HEK293 (cell line): Measurements from ENCODE around the gene LYPD6B.

Experiments used
- CTCF ChIA-PET: fragments of 350-600 bp; formaldehyde crosslinking; extraction: SDS; loops from one replicate; lab custom pipeline; 2021; ENCODE audit warnings: antibody characterized with exemption; lab: Yijun Ruan, JAX
- POLR2A ChIA-PET: fragments of 300-600 bp; formaldehyde crosslinking; extraction: SDS; loops from one replicate; lab custom pipeline; 2020; ENCODE audit warnings: antibody characterized with exemption, inconsistent platforms; lab: Yijun Ruan, JAX
- H3K27ac ChIP-seq: fragments of 200-500 bp; sonication (Bioruptor generic); 2 replicates; pipeline ENCODE4 v1.5.1; 2014; ENCODE audit warnings: low read depth, low read length, control low read depth, inconsistent platforms; ENCODE audit errors: extremely low read depth
- H3K36me3 ChIP-seq, 2 experiments: fragments of 200-500 bp in 1 of 2; sonication (Bioruptor generic) in 1 of 2; 1 replicate in 1 of 2; 2 replicates in 1 of 2; pipeline ENCODE4 v1.5.1; 2014 to 2017; ENCODE audit warnings: inconsistent platforms in 2 of 2, low read length in 2 of 2; ENCODE audit not compliant: control insufficient read depth in 2 of 2, insufficient read depth in 1 of 2
- H3K4me1 ChIP-seq: fragments of 200-500 bp; sonication (Bioruptor generic); 2 replicates; pipeline ENCODE4 v1.5.1; 2014; ENCODE audit warnings: mild to moderate bottlenecking, low read length, inconsistent platforms; ENCODE audit not compliant: control insufficient read depth, insufficient read depth
- H3K4me3 ChIP-seq: 2 replicates; pipeline ENCODE4 v1.5.1; 2011; ENCODE audit warnings: low read depth, mild to moderate bottlenecking, control low read depth, low read length, moderate library complexity
- H3K9me3 ChIP-seq: fragments of 200-500 bp; sonication (Bioruptor generic); 2 replicates; pipeline ENCODE4 v1.5.1; 2014; ENCODE audit warnings: low read depth, low read length, inconsistent platforms; ENCODE audit not compliant: control insufficient read depth, insufficient read depth
- AEBP2 ChIP-seq: fragments of 450-650 bp; formaldehyde crosslinking; IDR thresholded peaks from 2 replicates; pipeline ENCODE4 v1.5.1; 2016; ENCODE audit warnings: missing biosample characterization, missing genetic modification characterization, borderline replicate concordance
- HOXD13 ChIP-seq: sonication (generic); formaldehyde crosslinking; IDR thresholded peaks from 2 replicates; pipeline ENCODE4 v1.8.0; 2022; ENCODE audit warnings: missing genetic modification reagents, borderline replicate concordance
- IKZF3 ChIP-seq: fragments of 450-650 bp; IDR thresholded peaks from 2 replicates; pipeline ENCODE4 v1.5.0; 2018; ENCODE audit warnings: missing biosample characterization, mild to moderate bottlenecking, missing genetic modification characterization, moderate library complexity
- RBAK ChIP-seq: fragments of 450-650 bp; formaldehyde crosslinking; IDR thresholded peaks from 2 replicates; pipeline ENCODE4 v1.5.1; 2016; ENCODE audit warnings: missing biosample characterization, missing genetic modification characterization
- SCRT1 ChIP-seq: fragments of 450-650 bp; formaldehyde crosslinking; IDR thresholded peaks from 2 replicates; pipeline ENCODE4 v1.5.1; 2016; ENCODE audit warnings: missing biosample characterization, missing genetic modification characterization, borderline replicate concordance
- SCRT2 ChIP-seq: fragments of 450-650 bp; formaldehyde crosslinking; IDR thresholded peaks from 2 replicates; pipeline ENCODE4 v1.5.1; 2016; ENCODE audit warnings: missing biosample characterization, missing genetic modification characterization
- ZBTB20 ChIP-seq: fragments of 450-650 bp; formaldehyde crosslinking; IDR thresholded peaks from 2 replicates; pipeline ENCODE4 v1.5.1; 2016; ENCODE audit warnings: missing biosample characterization, missing genetic modification characterization
- ZEB2 ChIP-seq: fragments of 450-650 bp; formaldehyde crosslinking; IDR thresholded peaks from 2 replicates; pipeline ENCODE4 v1.5.1; 2016; ENCODE audit warnings: missing biosample characterization, missing genetic modification characterization
- ZFP41 ChIP-seq: fragments of 450-650 bp; formaldehyde crosslinking; IDR thresholded peaks from 2 replicates; pipeline ENCODE4 v1.5.1; 2016; ENCODE audit warnings: missing biosample characterization, missing genetic modification characterization, borderline replicate concordance
- ZNF114 ChIP-seq: fragments of 450-650 bp; formaldehyde crosslinking; IDR thresholded peaks from 2 replicates; pipeline ENCODE4 v1.5.0; 2017; ENCODE audit warnings: missing biosample characterization, missing genetic modification characterization
- ZNF292 ChIP-seq: fragments of 450-650 bp; formaldehyde crosslinking; IDR thresholded peaks from 2 replicates; pipeline ENCODE4 v1.5.1; 2016; ENCODE audit warnings: low read depth, missing biosample characterization, missing genetic modification characterization, borderline replicate concordance
- ZNF501 ChIP-seq: fragments of 450-650 bp; formaldehyde crosslinking; IDR thresholded peaks from 2 replicates; pipeline ENCODE4 v1.5.1; 2016; ENCODE audit warnings: missing biosample characterization, missing genetic modification characterization
- ZNF654 ChIP-seq: fragments of 450-650 bp; formaldehyde crosslinking; IDR thresholded peaks from 2 replicates; pipeline ENCODE4 v1.5.1; 2016; ENCODE audit warnings: low read depth, missing biosample characterization, missing genetic modification characterization
- ZNF701 ChIP-seq: fragments of 450-650 bp; formaldehyde crosslinking; IDR thresholded peaks from 2 replicates; pipeline ENCODE4 v1.5.1; 2016; ENCODE audit warnings: missing biosample characterization, missing genetic modification characterization

Gene LYPD6B

GRCh38 chr2:149160195-149160594 is 121.7 kb downstream of the LYPD6B start:
- H3K36me3 ChIP-seq: no peaks in the 10 kb centered on the region
- H3K27ac ChIP-seq: no peak overlapping the region
- POLR2A ChIA-PET: no interaction called here
- peaks cover 5% of the 10 kb centered on the region for H3K4me1 ChIP-seq
- CTCF ChIA-PET: interaction anchor here (0.7 kb wide), 1 partner anchor 78 kb away, joined by 3 read pairs; no protein-coding TSS in a partner anchor
- no peaks in the 10 kb centered on the region for H3K9me3 ChIP-seq
- TF ChIP-seq ZNF114 (tag by site-specific recombination) (no peak), ZNF701 (tag by site-specific recombination) (no peak), IKZF3 (tag by site-specific recombination) (no peak), ZNF654 (tag by site-specific recombination) (no peak), ZNF501 (tag by site-specific recombination) (no peak), RBAK (tag by site-specific recombination) (no peak), ZEB2 (tag by site-specific recombination) (no peak), ZNF292 (tag by site-specific recombination) (no peak)
- no peak overlapping the region for H3K4me3 ChIP-seq

GRCh38 chr2:149160701-149161217 is 122.3 kb downstream of the LYPD6B start:
- POLR2A ChIA-PET: no interaction called here
- peaks cover 5% of the 10 kb centered on the region for H3K4me1 ChIP-seq
- no peaks in the 10 kb centered on the region for H3K9me3 ChIP-seq
- H3K4me3 ChIP-seq: no peak overlapping the region
- TF ChIP-seq SCRT1 (no peak), ZBTB20 (tag by site-specific recombination) (peak; percentile 84)
- CTCF ChIA-PET: interaction anchor here (0.7 kb wide), 2 partner anchors 30 to 79 kb away, joined by 3 read pairs; no protein-coding TSS in a partner anchor
- no peak overlapping the region for H3K27ac ChIP-seq
- no peaks in the 10 kb centered on the region for H3K36me3 ChIP-seq

GRCh38 chr2:149161481-149162225 is 123.2 kb downstream of the LYPD6B start:
- no peak overlapping the region for H3K4me3 ChIP-seq
- CTCF ChIA-PET: interaction anchor here (0.6 kb wide), 1 partner anchor 72 kb away, joined by 4 read pairs; no protein-coding TSS in a partner anchor
- POLR2A ChIA-PET: no interaction called here

GRCh38 chr2:149164296-149164695 is 125.8 kb downstream of the LYPD6B start:
- no peak for TF ChIP-seq ZFP41
- TF ChIP-seq SCRT2 (tag by site-specific recombination): peak; percentile 71; the same call in 1 of the 2 replicates
- TF ChIP-seq, all 188 proteins: peak for 1
- H3K9me3 ChIP-seq: no peaks in the 10 kb centered on the region
- POLR2A ChIA-PET: no interaction called here
- CTCF ChIA-PET: no interaction called here
- no peaks in the 10 kb centered on the region for H3K36me3 ChIP-seq
- no peak overlapping the region for H3K27ac ChIP-seq
- no peak overlapping the region for H3K4me3 ChIP-seq
- peaks cover 5% of the 10 kb centered on the region for H3K4me1 ChIP-seq

More at GRCh38 chr2:149161481-149162225, 123.2 kb downstream of the LYPD6B start:
- Histone ChIP-seq H3K9me3 (no peaks in the 10 kb centered on the region), H3K4me1 (peaks cover 5% of the 10 kb centered on the region), H3K27ac (no peak overlapping the region), H3K36me3 (no peaks in the 10 kb centered on the region)
- no peak for TF ChIP-seq HOXD13 (CRISPR knock-in tag)
- no peak for TF ChIP-seq ZFP41
- no peak for TF ChIP-seq AEBP2 (tag by site-specific recombination)
